IMR-90 (cell line): ENCODE results near the gene IMP3. TPM values are rescaled to one million over a fixed set of nuclear protein-coding genes. Genes with fewer than 3 reads are reported as not detected.

Experiments
- ATAC-seq: fragments of 200-7000 bp; cut with Tn5 transposase; 2 replicates; pipeline ENCODE4 v1.9.1; 2020; ENCODE audit warnings: low read depth, mild to moderate bottlenecking, moderate library complexity
- BruUV-seq: library from RNA; stranded (reverse); fragments of 400-500 nt; replicated peaks from 2 replicates; lab custom pipeline; 2021; lab: Mats Ljungman, UMichigan
- CTCF ChIA-PET: fragments of 300-600 bp; formaldehyde crosslinking; extraction: SDS; loops from one replicate; lab custom pipeline; 2021; ENCODE audit warnings: antibody characterized with exemption; lab: Yijun Ruan, JAX
- POLR2A ChIA-PET: fragments of 300-600 bp; sonication (Branson Sonifier 250); formaldehyde crosslinking; loops from one replicate; lab custom pipeline; 2022; ENCODE audit warnings: antibody characterized with exemption; ENCODE audit not compliant: unreplicated experiment; lab: Charles Lee
- DNase-seq: peaks from one replicate; pipeline ENCODE4 v3.0.0; 2013
- H2AFZ ChIP-seq: replicated peaks from 2 replicates; pipeline ENCODE3; 2013; ENCODE audit warnings: low read length, mild to moderate bottlenecking; ENCODE audit not compliant: poor library complexity
- H2AK5ac ChIP-seq: 2 replicates; pipeline ENCODE4 v1.6.1; 2013; ENCODE audit warnings: low read depth, low read length, inconsistent platforms
- H2AK9ac ChIP-seq: replicated peaks from 2 replicates; pipeline ENCODE3; 2013; ENCODE audit warnings: mild to moderate bottlenecking, low read depth, low read length, moderate library complexity; ENCODE audit not compliant: poor library complexity
- H2BK120ac ChIP-seq: 2 replicates; pipeline ENCODE4 v1.6.1; 2013; ENCODE audit warnings: low read depth, low read length, inconsistent platforms
- H2BK15ac ChIP-seq: 3 replicates; pipeline ENCODE4 v1.6.1; 2013; ENCODE audit warnings: low read depth, low read length, inconsistent platforms
- H2BK20ac ChIP-seq: 2 replicates; pipeline ENCODE4 v1.6.1; 2013; ENCODE audit warnings: low read depth, mild to moderate bottlenecking, inconsistent platforms, low read length, moderate library complexity
- H2BK5ac ChIP-seq: 2 replicates; pipeline ENCODE4 v1.6.1; 2013; ENCODE audit warnings: mild to moderate bottlenecking, low read depth, low read length, inconsistent platforms; ENCODE audit not compliant: poor library complexity, severe bottlenecking
- H3K14ac ChIP-seq: replicated peaks from 2 replicates; pipeline ENCODE4 v1.6.1; 2013; ENCODE audit warnings: low read depth, low read length, inconsistent platforms
- H3K18ac ChIP-seq: 2 replicates; pipeline ENCODE4 v1.6.1; 2013; ENCODE audit warnings: low read depth, low read length, control low read depth
- H3K23ac ChIP-seq: 2 replicates; pipeline ENCODE4 v1.6.1; 2013; ENCODE audit warnings: low read depth, low read length, inconsistent platforms
- H3K27ac ChIP-seq: 2 replicates; pipeline ENCODE4 v1.5.1; 2013; ENCODE audit warnings: mild to moderate bottlenecking, control low read depth, low read length; ENCODE audit not compliant: insufficient read depth
- H3K27me3 ChIP-seq: 2 replicates; pipeline ENCODE4 v1.6.1; 2013; ENCODE audit warnings: low read length; ENCODE audit not compliant: control insufficient read depth, insufficient read depth
- H3K36me3 ChIP-seq: 2 replicates; pipeline ENCODE4 v1.6.1; 2013; ENCODE audit warnings: low read length, mixed read lengths; ENCODE audit not compliant: control insufficient read depth, insufficient read depth
- H3K4ac ChIP-seq: 2 replicates; pipeline ENCODE4 v1.6.1; 2013; ENCODE audit warnings: low read depth, low read length, inconsistent platforms
- H3K4me1 ChIP-seq: 2 replicates; pipeline ENCODE4 v1.6.1; 2013; ENCODE audit warnings: low read length, mixed read lengths; ENCODE audit not compliant: control insufficient read depth, insufficient read depth
- H3K4me2 ChIP-seq: 2 replicates; pipeline ENCODE4 v1.6.1; 2013; ENCODE audit warnings: low read depth, mild to moderate bottlenecking, control low read depth, low read length, moderate library complexity
- H3K4me3 ChIP-seq: 2 replicates; pipeline ENCODE4 v1.5.1; 2013; ENCODE audit warnings: low read depth, mild to moderate bottlenecking, control low read depth, low read length, moderate library complexity; ENCODE audit not compliant: insufficient read depth
- H3K56ac ChIP-seq: 2 replicates; pipeline ENCODE4 v1.6.1; 2013; ENCODE audit warnings: low read length, inconsistent platforms; ENCODE audit not compliant: insufficient read depth; ENCODE audit errors: extremely low read depth
- H3K79me1 ChIP-seq, 2 experiments: 2 replicates each; pipeline ENCODE4 v1.6.1; 2013; ENCODE audit warnings: low read length in 2 of 2, inconsistent platforms in 1 of 2, low read depth in 1 of 2
- H3K9ac ChIP-seq: 2 replicates; pipeline ENCODE4 v1.6.1; 2013; ENCODE audit warnings: low read depth, low read length, control low read depth
- H3K9me1 ChIP-seq: 2 replicates; pipeline ENCODE4 v1.6.1; 2013; ENCODE audit warnings: low read length, inconsistent platforms; ENCODE audit not compliant: insufficient read depth
- H3K9me3 ChIP-seq: 2 replicates; pipeline ENCODE4 v1.6.1; 2013; ENCODE audit warnings: low read length; ENCODE audit not compliant: control insufficient read depth, insufficient read depth
- H4K20me1 ChIP-seq: 2 replicates; pipeline ENCODE4 v1.6.1; 2013; ENCODE audit warnings: low read length, inconsistent platforms; ENCODE audit not compliant: insufficient read depth
- H4K5ac ChIP-seq: 2 replicates; pipeline ENCODE4 v1.6.1; 2013; ENCODE audit warnings: mild to moderate bottlenecking, low read depth, low read length, control low read depth
- H4K8ac ChIP-seq, 2 experiments: 2 replicates each; pipeline ENCODE4 v1.6.1; 2013; ENCODE audit warnings: low read depth in 2 of 2, low read length in 2 of 2, control low read depth in 1 of 2, inconsistent platforms in 1 of 2
- H4K91ac ChIP-seq: 2 replicates; pipeline ENCODE4 v1.6.1; 2013; ENCODE audit warnings: low read depth, low read length, inconsistent platforms; ENCODE audit not compliant: insufficient read depth
- BHLHE40 ChIP-seq: fragments of 150-350 bp; IDR thresholded peaks from 2 replicates; pipeline ENCODE4 v1.6.1; 2016; ENCODE audit warnings: mild to moderate bottlenecking, low read depth, low read length
- CEBPB ChIP-seq: IDR thresholded peaks from 2 replicates; pipeline ENCODE4 v1.6.1; 2012; ENCODE audit warnings: low read depth, low read length, improper control_type of control experiment
- CHD1 ChIP-seq: IDR thresholded peaks from 2 replicates; pipeline ENCODE4 v1.6.1; 2012; ENCODE audit warnings: low read depth, low read length, improper control_type of control experiment
- FOS ChIP-seq: fragments of 150-350 bp; IDR thresholded peaks from 2 replicates; pipeline ENCODE4 v1.6.1; 2016; ENCODE audit warnings: low read depth, low read length
- MAFK ChIP-seq: IDR thresholded peaks from 2 replicates; pipeline ENCODE4 v1.6.1; 2012; ENCODE audit warnings: low read depth, low read length, improper control_type of control experiment
- MAZ ChIP-seq: IDR thresholded peaks from 2 replicates; pipeline ENCODE4 v1.6.1; 2012; ENCODE audit warnings: low read depth, mild to moderate bottlenecking, low read length, improper control_type of control experiment, moderate library complexity, borderline replicate concordance
- MXI1 ChIP-seq: IDR thresholded peaks from 2 replicates; pipeline ENCODE4 v1.6.1; 2012; ENCODE audit warnings: low read depth, mild to moderate bottlenecking, low read length, moderate library complexity, borderline replicate concordance
- POLR2A ChIP-seq: IDR thresholded peaks from 2 replicates; pipeline ENCODE4 v1.6.1; 2012; ENCODE audit warnings: mild to moderate bottlenecking, low read depth, low read length
- RAD21 ChIP-seq: IDR thresholded peaks from 2 replicates; pipeline ENCODE4 v1.6.1; 2012; ENCODE audit warnings: low read length, improper control_type of control experiment
- RCOR1 ChIP-seq: IDR thresholded peaks from 2 replicates; pipeline ENCODE4 v1.6.1; 2012; ENCODE audit warnings: mild to moderate bottlenecking, low read length, improper control_type of control experiment; ENCODE audit not compliant: insufficient replicate concordance
- SMC3 ChIP-seq: fragments of 150-350 bp; IDR thresholded peaks from 2 replicates; pipeline ENCODE4 v1.6.1; 2016; ENCODE audit warnings: low read depth, mild to moderate bottlenecking, antibody characterized with exemption, low read length, moderate library complexity
- WGBS, 2 experiments: methylation state at CpG; one replicate each; pipeline versions ENCODE4 v1.1.5 to v1.1.7; 2013; ENCODE audit warnings: missing lambda C conversion rate in 2 of 2; ENCODE audit not compliant: insufficient read length in 1 of 2; ENCODE audit errors: extremely low coverage in 2 of 2; 5-methylcytosine and 5-hydroxymethylcytosine counted together
- dilution Hi-C: fragments of 300-500 bp; cut with HindIII; formaldehyde crosslinking; loops from one replicate; pipeline ENCODE4 v1.14.3; 2018; ENCODE audit warnings: low sequenced_read_pairs; ENCODE audit not compliant: unreplicated experiment
- in situ Hi-C: fragments of 300-500 bp; cut with MboI; formaldehyde crosslinking; loops from 3 replicates; pipeline ENCODE4 v1.14.3; 2019; ENCODE audit warnings: low sequenced_read_pairs, inconsistent platforms, mixed read lengths
- intact Hi-C: fragments of 100-400 bp; cut with micrococcal nuclease; formaldehyde crosslinking; loops from 2 replicates; pipeline ENCODE4 v1.10.0; 2022
- polyA plus RNA-seq, 3 experiments: library from polyadenylated mRNA; depleted of rRNA; stranded (reverse); fragments of >200 nt; gene quantifications; 2 replicates each; pipeline ENCODE4 v1.2.3, GENCODE V29; 2012; ENCODE audit warnings: low replicate concordance in 1 of 3
- total RNA-seq: library from RNA; depleted of rRNA; stranded (reverse); fragments of >200 nt; gene quantifications from 2 replicates; pipeline ENCODE4 v1.2.3, GENCODE V29; 2012
- TF ChIP-seq, protein P1 (sequence below): fragments of 150-350 bp; IDR thresholded peaks from 2 replicates; pipeline ENCODE4 v1.6.1; 2016; ENCODE audit warnings: low read depth, mild to moderate bottlenecking, low read length, moderate library complexity, borderline replicate concordance
- TF ChIP-seq, protein P2 (sequence below): conservative IDR thresholded peaks from 2 replicates; pipeline ENCODE4 v1.5.1; 2012; ENCODE audit warnings: mild to moderate bottlenecking, low read depth, low read length, improper control_type of control experiment
- TF ChIP-seq, protein P3 (sequence below): fragments of 150-350 bp; IDR thresholded peaks from 2 replicates; pipeline ENCODE4 v1.6.1; 2017; ENCODE audit warnings: mild to moderate bottlenecking, antibody characterized with exemption, low read length, low read depth

Gene IMP3
- total and polyA plus RNA-seq, 2 of the 4 experiments (the other 2 are of a cell fraction) = 42.1 to 59.3 TPM

DNA sequence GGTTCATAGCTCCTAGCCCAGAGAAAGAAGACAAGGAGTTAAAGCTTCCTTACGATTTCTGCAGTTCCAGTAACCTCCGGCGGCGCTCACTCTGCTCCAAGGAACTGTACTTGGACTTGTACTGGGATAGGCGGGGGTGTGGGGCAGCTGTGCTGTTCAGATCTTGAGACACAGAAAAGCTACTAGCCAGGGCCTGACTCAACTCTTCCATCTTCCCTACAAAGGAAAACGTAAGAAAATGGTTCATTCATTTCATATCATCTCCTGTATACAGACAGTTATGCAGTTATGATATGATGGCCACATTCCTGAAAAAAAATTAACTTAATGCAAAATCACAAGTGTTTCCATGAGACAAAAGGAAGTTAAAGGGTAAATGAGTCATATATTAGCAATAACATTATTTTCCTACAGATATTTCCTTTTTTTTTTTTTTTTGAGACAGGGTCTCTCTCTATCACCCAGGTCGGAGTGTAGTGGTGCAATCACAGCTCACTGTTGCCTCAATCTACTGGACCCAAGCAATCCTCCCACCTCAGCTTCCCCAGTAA, 19.1 kb downstream of the IMP3 start:
- Histone ChIP-seq H3K4me1 (peaks cover 9% of the 10 kb centered on the region), H2BK120ac (peak overlapping the region; percentile 76), H3K79me1 (peaks cover 14 to 47% of the 10 kb centered on the region in 2 experiments; a peak in 3 of 4 replicates), H2BK5ac (peak overlapping the region; percentile 83), H2AFZ (peak overlapping the region; percentile 53), H2BK20ac (no peak overlapping the region), H3K27ac (peak overlapping the region; percentile 78), H3K27me3 (no peaks in the 10 kb centered on the region), H4K5ac (peak overlapping the region; percentile 37), H3K36me3 (peaks cover 27% of the 10 kb centered on the region), H3K4ac (peak overlapping the region; percentile 72; the same call in 1 of the 2 replicates), H3K56ac (peak overlapping the region; percentile 25), H2AK5ac (0 out of 2 replicates have a peak overlapping the region, but pooled peaks have one; percentile 64), H3K23ac (peak overlapping the region; percentile 82; the same call in 1 of the 2 replicates), H4K20me1 (peaks cover 7% of the 10 kb centered on the region; the same call in 1 of the 2 replicates), H3K14ac (peak overlapping the region; percentile 96), H3K9ac (peak overlapping the region; percentile 42; the same call in 1 of the 2 replicates), H3K18ac (peak overlapping the region; percentile 40), H3K4me2 (peak overlapping the region; percentile 74), H2AK9ac (peak overlapping the region; percentile 66), H4K8ac (peak overlapping the region in 1 of 2 experiments; percentile 83; a peak in 2 of 4 replicates), H2BK15ac (peak overlapping the region; percentile 31; the same call in 1 of the 3 replicates), H3K4me3 (no peak overlapping the region), H3K9me1 (peaks cover 4% of the 10 kb centered on the region; the same call in 1 of the 2 replicates), H3K9me3 (no peaks in the 10 kb centered on the region), H4K91ac (no peak overlapping the region)
- intact Hi-C loops = loop anchor here (5.0 to 10.0 kb wide), 2 partner anchors 44 to 54 kb away; partner anchors contain the start of gene PTPN9
- dilution Hi-C loops = no loop called here
- peak; percentile 65 for ATAC-seq
- BruUV-seq = no TSS peak
- peak; percentile 89 for DNase-seq
- no CpG with 5 or more reads among the region's 7 CpGs for WGBS, 2 experiments
- in situ Hi-C loops = no loop called here
- CTCF ChIA-PET = interaction anchor here (0.8 to 1.3 kb wide), 5 partner anchors 13 to 128 kb away, joined by 3 to 4 read pairs (median 3); no protein-coding TSS in a partner anchor
- POLR2A ChIA-PET = interaction anchor here (0.8 kb wide), 1 partner anchor 27 kb away, joined by 3 read pairs; the partner anchor contains the start of gene SNX33
- TF ChIP-seq RAD21 (no peak; the same call in 1 of the 2 replicates), RCOR1 (no peak), CEBPB (peak; percentile 67), BHLHE40 (no peak), SMC3 (peak; percentile 23; the same call in 1 of the 2 replicates), MAZ (no peak), POLR2A (no peak), MAFK (no peak), MXI1 (no peak), FOS (no peak), CHD1 (no peak)
- TF ChIP-seq, protein P1, sequence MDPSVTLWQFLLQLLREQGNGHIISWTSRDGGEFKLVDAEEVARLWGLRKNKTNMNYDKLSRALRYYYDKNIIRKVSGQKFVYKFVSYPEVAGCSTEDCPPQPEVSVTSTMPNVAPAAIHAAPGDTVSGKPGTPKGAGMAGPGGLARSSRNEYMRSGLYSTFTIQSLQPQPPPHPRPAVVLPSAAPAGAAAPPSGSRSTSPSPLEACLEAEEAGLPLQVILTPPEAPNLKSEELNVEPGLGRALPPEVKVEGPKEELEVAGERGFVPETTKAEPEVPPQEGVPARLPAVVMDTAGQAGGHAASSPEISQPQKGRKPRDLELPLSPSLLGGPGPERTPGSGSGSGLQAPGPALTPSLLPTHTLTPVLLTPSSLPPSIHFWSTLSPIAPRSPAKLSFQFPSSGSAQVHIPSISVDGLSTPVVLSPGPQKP = no peak
- TF ChIP-seq, protein P2, sequence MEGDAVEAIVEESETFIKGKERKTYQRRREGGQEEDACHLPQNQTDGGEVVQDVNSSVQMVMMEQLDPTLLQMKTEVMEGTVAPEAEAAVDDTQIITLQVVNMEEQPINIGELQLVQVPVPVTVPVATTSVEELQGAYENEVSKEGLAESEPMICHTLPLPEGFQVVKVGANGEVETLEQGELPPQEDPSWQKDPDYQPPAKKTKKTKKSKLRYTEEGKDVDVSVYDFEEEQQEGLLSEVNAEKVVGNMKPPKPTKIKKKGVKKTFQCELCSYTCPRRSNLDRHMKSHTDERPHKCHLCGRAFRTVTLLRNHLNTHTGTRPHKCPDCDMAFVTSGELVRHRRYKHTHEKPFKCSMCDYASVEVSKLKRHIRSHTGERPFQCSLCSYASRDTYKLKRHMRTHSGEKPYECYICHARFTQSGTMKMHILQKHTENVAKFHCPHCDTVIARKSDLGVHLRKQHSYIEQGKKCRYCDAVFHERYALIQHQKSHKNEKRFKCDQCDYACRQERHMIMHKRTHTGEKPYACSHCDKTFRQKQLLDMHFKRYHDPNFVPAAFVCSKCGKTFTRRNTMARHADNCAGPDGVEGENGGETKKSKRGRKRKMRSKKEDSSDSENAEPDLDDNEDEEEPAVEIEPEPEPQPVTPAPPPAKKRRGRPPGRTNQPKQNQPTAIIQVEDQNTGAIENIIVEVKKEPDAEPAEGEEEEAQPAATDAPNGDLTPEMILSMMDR = peak; percentile 38
- TF ChIP-seq, protein P3, sequence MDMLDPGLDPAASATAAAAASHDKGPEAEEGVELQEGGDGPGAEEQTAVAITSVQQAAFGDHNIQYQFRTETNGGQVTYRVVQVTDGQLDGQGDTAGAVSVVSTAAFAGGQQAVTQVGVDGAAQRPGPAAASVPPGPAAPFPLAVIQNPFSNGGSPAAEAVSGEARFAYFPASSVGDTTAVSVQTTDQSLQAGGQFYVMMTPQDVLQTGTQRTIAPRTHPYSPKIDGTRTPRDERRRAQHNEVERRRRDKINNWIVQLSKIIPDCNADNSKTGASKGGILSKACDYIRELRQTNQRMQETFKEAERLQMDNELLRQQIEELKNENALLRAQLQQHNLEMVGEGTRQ = no peak
